ENCODE data around the gene FSD1.
"Not testable (repeated sequence)": the region's sequence is repeated elsewhere in the genome, so short reads cannot be mapped to it uniquely, and the experiment has no call there.

The FSD1 gene

DNA sequence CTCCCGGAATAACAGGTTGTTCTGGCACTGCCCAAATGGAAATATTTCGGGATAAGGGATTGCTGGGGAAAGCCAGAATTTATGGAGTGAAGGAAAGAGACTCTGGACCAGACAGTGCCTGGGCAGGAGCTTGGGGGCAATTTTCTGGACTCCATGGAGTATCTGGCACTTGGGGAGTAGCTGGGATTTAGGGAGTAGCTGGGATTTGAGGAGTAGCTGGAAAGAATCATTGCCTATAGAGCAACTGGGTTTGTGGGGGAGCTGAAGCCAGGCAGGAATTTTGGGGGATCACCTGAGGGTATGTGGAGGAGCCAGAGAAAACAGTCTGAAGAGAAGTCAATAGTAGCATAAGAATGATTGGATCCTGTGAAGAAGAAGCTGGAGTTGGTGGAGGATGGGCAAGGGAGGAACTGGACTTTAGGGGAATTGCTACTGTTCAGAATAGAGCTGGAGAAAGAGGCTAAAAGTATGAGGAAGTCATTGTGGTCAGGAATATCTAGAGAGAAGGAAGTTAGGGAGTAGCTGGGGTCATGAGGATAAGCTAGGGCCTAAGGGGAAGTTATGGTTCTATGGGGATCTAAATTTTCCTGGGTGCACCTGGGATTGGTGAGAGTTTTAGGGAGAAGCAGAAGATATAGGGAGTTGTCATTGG lies 14.8 kb downstream of the FSD1 start:
- DNase-seq (ENCODE audit: low read depth): no peak

DNA sequence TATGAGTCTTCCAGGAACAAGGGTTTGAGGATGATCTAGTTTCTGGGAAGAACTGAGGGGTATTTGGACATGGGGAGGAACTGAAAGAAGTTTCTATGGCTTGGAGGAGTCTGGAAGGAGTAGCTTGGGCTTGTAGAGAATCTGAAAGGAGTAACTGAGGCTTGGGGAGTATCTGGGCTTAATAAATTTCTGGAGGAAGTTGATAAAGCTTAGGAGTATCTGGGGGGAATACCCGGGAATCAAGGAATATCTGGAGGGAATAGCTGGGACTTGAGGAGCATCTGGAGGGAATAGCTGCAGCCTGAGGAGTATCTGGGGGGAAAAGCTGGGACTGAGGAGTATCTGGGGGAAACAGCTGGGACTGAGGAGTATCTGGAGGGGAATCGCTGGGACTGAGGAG lies 16.0 kb downstream of the FSD1 start:
- DNase-seq (ENCODE audit: low read depth): no peak

DNA sequence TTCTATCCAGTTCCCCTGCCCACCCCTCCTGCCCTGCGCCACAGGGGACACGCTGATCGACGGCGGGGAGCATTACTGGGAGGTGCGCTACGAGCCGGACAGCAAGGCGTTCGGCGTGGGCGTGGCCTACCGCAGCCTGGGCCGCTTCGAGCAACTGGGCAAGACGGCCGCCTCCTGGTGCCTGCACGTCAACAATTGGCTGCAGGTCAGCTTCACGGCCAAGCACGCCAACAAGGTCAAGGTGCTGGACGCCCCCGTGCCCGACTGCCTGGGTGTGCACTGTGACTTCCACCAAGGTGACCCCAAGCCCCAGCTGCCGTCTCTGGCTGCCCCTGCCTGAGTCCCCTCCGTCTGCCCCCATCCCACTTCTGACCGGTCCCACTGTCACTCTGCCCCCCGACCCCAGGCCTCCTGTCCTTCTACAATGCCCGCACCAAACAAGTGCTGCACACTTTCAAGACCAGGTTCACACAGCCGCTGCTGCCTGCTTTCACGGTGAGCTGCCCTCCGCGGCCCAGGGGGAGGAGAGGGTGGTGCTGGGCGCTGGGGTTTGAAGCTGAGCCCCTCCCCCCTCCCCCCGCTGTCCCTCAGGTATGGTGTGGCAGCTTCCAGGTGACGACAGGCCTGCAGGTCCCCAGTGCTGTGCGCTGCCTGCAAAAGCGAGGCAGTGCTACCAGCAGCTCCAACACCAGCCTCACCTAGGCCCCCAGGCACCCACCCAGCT lies 18.7 kb downstream of the FSD1 start:
- no peak for DNase-seq (ENCODE audit: low read depth)

DNA sequence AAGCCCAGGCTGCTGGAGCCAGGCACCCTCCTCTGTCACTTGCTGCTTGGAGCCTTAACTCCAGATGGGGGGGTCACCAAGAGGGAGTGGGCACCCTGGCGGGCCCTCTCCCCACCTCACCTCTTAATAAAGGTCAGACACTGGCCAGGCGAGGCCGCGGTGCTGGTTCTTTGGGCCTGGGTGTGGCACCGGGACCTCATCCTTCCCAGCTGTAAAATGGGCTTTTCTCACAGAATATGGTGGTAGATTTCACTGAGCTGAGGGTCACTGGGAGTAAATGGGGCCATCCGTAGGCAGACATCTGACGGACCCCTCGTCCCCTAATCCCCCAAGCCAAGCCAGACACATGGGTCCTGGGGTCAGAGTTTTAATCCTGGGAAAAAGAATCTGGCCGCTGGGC lies 19.3 kb downstream of the FSD1 start:
- no peak for DNase-seq (ENCODE audit: low read depth)

DNA sequence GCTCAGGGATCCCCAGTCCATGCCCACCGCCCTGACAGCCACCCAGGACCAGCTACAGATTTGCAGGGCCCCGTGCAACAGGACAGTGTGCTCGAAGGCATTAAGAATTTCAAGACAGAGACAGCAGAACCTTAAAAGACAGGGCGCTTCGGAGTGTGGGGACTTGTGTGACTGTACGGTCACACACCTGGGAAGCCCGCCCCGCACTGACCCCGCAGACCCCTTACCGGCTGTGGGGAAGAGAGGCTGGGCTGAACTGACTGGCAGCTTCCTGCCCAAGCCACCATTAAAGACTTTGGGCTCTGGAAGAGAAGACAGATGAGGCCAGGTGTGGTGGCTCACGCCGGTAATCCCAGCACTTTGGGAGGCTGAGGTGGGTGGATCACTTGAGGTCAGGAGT lies 19.8 kb downstream of the FSD1 start:
- no peak for DNase-seq (ENCODE audit: low read depth)

DNA sequence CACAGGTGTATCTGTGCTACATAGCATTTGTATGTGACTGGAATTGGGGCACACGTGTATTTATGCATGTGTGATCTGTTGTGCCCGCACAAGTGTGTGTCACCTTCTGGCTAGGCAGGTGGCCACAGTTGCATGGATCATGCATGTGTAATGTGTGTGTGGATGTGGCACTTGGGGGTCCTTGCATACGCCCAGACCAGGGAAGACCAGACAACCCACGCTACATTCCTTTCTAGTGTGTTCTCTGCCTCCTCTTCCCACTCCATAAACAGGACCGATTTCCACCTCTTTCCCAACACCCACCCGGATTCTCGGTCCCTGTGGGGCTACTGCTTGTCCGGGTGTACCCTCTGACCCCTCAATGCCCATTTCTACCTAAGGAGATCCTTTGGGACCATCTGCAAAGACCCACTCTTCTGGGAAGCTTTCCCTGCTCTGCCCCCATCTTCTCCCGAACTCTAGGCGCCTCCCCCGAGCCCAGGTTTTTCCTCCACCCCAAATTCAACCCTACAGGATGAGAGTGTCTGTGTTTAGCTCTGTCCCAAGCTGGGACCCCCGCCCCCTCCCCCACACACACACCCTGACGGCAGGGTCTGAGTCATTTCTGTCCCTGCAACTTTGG lies 21.9 kb downstream of the FSD1 start:
- DNase-seq (ENCODE audit: low read depth): no peak

DNA sequence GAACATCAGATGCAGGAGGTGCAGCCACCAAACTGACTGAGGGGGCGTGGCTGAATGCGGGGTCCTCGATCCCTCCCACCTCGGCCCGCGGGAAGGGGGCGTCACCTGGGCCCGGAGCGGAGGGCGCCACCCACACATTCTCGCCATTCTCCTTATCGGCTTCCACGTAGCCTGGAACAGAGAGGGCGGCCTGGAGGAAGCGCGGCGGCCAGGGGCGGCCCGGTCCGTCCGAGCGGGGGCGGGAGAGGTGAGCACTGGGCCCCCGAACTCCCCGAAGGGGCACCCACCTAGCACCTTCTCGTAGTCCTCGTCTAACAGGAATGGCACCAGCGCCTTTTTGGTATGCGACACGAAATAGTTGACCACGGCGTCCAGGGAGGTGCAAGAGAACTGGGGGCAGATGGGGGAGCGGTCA lies 22.4 kb downstream of the FSD1 start:
- no peak for DNase-seq (ENCODE audit: low read depth)

DNA sequence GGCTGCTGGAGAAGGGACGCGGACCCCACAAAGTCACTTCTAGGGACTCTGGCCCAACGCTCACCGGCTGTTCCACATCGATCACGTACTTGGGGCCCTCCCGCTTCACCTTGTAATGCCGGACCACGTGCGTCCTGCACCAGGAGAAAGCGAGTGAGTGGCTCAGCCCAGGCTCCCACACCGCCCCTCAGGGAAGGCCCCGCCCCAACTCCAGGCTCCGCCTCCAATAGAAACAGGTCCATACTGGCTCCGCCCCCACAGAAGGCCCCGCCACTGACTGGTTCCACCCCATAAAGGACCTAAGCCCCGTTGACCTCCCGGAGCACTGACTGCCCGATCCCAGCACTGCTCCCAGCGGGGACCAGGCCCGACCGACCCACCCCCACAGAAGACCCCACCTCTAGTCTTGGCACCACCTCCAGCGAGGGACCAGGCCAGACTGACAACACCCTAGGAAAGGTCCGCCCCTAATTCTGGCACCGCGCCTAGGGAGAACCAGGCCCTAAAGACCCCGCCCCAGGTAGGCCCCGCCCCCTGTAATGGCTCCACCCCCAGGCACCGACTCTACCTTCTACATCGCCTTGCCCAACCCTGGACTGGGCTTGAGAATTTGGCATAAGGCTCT lies 23.0 kb downstream of the FSD1 start:
- DNase-seq (ENCODE audit: low read depth): peak; percentile 64

DNA sequence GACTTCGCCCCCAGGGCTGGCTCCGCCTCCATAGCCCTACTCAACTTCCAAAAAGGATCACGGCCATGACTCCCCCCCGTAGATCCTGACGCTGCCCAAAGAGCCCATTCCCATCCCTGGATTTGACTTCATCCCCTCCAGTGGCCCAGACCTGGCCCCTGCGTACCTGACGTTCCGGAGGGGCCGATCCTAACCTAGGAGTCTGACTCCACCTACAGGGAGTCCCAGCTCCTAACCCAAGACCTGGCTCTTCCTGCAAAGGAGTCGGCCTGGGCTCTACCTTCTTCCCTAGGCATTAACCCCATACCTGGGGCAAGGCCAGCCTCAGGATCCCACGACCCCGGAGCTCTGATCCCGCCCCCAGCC lies 23.5 kb downstream of the FSD1 start:
- no peak for DNase-seq (ENCODE audit: low read depth)

DNA sequence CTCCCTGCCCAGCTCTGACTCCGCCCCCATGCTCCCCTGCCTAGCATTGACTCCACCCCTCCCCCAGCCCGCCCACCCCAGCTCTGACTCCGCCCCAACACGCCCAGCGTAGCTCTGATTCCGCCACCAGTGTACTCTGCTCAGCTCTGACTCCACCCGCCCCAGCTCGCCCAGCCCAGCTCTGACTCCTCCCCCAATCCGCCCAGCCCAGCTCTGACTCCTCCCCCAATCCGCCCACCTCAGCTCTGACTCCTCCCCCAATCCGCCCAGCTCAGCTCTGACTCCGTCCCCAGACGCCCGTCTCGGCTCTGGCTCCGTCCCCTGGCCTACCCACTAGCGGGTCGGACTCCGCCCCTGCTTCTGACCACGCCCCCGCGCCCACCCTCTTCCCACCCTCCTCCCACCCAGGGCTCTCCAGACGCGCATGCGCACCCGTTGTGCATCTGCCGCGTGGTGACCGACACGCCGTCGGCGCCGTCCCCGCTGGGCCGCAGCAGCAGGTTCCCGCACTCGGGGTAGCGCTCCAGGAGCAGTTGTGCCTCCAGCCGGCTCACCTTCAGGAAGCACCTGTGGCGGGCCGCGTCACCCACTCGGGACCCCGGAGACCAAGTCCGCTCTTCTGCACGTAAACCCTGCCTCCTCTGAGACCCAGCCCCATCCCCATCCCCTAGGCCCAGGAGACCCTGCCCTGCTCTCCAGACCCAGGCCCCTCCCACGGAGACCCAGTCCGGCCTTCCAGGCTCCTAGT lies 24.0 kb downstream of the FSD1 start:
- peak; percentile 94 for DNase-seq (ENCODE audit: low read depth)

DNA sequence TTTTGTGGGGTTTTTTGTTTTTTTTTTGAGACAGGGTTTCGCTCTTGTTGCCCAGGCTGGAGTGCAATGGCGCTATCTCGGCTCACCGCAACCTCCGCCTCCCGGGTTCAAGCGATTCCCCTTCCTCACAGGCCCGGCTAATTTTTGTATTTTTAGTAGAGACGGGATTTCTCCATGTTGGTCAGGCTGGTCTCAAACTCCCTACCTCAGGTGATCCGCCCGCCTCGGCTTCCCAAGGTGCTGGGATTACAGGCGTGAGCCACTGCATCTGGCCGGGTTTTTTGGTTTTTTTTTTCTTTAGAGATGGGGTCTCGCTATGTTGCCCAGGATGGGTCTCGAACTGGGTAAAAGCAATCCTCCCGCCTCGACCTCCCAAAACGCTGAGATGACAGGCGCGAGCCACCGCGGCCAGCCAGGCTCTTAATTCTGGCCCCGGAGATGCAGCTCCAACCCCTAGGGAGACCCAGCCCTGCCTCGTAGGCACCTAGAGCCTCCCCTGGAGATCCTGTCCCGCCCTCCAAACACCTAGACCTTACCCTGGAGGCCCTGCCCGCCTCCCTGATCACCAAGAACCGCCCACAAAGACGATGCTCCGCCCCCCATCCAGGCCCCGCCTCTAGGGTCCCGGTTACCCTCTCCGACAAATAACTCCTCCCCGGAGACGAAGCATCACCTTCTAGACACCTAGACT lies 24.7 kb downstream of the FSD1 start:
- not testable (repeated sequence) for DNase-seq (ENCODE audit: low read depth)

DNA sequence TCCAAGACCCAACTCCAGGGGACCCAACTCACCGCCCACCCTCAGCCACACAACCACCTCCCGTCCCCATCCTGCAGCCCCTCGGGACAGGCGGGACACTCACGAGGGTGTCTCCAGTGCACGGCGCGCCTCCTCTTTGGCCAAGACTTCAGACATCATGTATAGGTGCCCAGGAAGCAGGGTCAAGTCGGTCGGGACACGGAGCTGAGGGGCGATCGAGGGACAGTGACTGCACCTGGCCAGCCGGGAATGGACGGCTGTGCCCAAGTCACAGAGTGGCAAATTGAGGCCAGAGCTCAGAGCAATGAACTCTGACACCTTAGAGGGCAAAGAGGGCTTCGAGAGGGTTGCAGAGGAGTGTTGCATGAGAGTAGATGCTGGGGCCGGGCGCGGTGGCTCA lies 25.5 kb downstream of the FSD1 start:
- DNase-seq (ENCODE audit: low read depth): no peak

DNA sequence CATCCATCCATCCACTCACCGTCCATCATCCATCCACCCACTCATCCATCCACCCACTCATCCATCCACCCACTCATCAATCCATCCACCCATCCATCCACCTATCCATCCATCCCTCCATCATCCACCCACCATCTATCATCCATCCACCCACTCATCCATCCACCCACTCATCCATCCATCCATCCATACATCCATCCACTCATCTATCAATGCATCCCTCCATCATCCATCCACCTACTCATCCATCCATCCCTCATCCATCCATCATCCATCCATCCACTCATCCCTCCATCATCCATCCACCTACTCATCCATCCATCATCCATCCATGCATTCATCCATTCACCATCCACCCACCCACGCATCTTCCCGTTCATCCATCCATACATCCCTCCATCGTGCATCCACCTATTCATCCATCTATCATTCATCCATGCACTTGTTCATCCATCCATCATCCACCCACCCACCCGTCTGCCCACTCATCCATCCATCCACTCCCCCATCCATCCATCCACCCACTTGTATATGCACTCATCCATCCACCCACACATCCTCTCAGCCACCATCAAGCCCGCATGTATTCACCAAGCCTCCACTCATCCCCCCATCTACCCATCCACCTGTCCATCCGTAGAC lies 30.7 kb downstream of the FSD1 start:
- DNase-seq (ENCODE audit: low read depth): no peak

DNA sequence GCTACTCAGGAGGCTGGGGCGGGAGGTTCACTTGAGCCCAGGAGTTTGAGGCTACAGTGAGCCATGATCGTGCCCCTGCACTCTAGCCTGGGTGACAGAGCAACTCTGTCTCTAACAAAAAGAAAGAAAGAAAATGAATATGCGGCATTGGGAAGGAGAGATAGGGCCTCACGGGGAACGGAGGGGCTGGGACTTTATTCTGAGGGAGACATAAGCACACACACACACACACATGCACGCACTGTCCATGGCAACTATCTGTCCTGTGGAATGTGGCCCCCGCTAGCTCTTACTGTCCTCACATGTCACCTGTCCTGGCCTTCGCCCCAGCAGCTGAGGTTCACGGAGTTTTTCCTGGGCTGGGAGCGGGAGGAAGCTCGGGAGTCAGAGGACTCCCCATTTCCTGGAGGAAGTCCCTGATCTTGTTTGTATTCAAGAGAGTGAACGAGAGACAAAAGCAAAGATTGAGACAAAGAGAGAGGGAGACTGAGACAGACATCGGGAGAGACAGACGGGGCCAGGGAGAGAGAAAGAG lies 33.6 kb downstream of the FSD1 start:
- peak; percentile 24 for DNase-seq (ENCODE audit: low read depth)

DNA sequence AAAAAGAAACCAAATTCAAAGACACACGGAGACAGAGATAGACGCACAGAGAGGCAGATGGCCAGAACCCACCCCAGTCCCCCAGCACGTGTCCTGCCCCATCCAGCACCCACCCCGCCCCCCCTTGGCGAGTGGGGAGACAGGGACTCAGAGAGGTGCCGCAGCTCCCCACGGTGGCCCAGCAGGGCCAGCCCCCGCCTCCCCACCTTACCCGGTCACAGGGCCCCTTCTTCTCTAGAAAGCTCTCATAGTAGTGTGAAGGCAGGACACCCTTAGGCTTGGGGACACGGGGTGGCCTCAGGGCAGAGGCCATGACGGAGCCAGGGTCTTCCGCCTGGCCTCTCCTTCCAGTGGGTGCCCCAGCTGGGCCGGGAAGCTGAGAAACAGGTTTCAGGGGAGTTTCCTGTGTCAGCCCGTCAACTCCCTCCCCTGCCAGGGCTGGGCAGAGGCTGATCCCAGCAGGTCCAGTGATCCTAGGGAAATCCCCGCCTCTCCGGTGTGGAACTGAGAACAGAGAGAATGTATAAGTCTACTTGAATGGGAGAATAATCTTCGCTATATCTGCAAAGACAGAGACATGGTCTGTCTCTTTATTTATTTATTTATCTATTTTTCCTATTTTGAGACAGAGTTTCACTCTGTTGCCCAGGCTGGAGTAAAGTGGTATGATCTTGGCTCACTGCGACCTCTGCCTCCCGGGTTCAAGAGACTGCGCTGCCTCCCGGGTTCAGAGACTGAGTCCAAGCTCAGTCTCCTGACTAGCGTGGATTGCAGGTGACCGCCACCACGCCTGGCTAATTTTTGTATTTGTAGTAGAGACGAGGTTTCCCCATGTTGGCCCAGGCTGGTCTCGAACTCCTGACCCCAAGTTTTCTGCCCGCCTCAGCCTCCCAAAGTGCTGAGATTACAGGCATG lies 34.3 kb downstream of the FSD1 start, which contains the start of gene STAP2:
Gene STAP2, minus strand, starts transcription at position 387 of the 915 bp plus-strand sequence. Its CDS starts 74 bp downstream, at position 313.
- DNase-seq (ENCODE audit: low read depth): no peak

DNA sequence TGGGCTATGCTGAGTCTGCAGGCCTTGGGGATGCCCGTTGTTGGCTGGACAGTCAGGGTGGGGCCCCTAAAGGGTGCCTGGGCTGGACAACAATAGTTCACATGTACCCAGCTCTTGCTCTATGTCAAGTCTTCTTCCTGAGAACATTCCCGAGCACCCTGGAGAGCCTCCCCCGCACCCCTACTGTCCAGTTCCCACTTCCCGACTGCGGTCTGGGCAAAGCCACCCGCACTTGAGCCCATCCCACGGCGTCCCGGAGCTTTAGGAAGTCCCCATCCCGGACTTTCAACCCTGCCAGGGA lies 37.9 kb downstream of the FSD1 start:
- no peak for DNase-seq (ENCODE audit: low read depth)

DNA sequence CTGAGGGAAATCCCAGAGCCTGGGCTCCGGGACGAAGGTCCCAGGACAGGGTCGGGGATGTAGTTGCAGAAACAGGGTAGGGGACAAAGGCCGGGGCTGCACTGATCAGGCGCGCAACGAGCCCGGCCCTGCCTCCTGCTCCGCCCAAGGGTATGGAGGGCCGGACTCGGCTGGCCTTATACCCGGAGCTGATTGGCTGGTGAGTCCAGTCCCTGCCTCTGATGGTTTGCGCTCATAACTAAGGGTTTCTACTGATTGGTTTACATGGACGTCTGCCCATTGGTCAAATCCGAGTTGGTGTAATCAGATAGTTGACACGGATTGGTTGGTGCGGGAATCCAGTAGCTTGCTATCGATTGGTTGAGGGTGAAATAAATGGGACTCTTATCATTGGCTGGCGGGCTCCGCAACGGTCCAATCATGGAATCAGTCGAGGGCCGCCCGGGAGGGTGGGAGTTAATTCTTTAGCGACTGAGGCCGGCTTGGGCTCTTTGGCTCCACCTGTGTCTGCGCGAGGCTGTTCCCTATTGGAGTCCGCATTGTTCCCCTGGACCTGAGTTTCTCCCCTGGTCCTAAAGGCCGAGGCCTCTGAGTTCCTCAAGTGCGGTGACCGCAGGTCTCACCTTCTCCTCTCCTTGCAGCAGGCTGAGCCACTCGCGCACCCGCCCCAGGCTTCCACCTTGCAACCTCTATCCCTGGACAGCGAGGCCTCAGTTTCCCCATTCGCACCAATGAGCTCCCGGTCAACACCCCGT lies 38.4 kb downstream of the FSD1 start:
- DNase-seq (ENCODE audit: low read depth): peak; percentile 100

DNA sequence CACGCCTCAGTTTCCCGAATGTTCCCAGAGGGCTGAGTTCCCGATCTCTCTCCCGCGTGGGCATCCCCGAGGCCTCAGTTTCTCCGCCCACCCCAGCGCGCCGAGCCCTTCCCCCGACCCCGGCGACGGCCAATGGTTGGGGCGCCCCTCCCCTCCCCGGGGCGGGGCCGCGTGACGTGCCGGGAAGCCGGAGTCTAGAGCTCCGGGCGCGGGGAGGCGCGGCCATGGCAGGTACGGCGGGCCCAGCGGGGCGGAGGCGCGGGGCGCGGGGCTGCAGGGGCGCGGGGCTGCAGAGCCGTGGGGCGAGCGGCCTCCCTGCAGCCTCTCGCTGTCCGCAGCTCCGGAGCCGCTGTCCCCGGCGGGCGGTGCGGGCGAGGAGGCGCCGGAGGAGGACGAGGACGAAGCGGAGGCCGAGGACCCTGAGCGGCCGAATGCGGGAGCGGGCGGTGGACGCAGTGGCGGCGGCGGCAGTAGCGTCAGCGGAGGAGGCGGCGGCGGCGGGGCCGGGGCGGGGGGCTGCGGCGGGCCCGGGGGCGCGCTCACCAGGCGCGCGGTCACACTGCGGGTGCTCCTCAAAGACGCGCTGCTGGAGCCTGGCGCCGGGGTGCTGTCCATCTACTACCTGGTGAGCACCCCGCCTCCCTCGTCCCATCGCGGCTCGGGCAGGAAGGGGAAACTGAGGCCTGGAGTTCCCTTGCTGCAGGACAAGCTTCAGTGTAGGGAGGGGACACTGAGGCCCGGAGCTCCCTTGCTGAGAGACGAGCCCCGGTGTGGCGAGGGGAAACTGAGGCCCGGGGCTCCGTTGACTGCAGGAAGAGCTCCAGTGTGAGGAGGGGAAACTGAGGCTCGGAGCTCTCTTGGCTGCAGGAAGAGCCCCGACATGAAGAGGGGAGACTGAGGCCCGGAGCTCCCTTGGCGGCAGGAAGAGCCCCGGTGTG lies 39.2 kb downstream of the FSD1 start, which contains the start of gene MPND:
Gene MPND, plus strand, starts transcription at position 193 of the 938 bp plus-strand sequence. Its CDS starts 32 bp downstream, at position 225.
- peak; percentile 83 for DNase-seq (ENCODE audit: low read depth)
